Calu3 (cell line): ENCODE data around the gene GALNT12. TPM values are rescaled to one million over a fixed set of nuclear protein-coding genes. Genes with fewer than 3 reads are reported as not detected.

ENCODE experiments used
- BruUV-seq: library from RNA; stranded (reverse); fragments of 400-500 nt; replicated peaks from 2 replicates; lab custom pipeline; 2021; lab: Mats Ljungman, UMichigan
- CTCF ChIA-PET: fragments of 300-600 bp; sonication (Branson Sonifier 250); formaldehyde crosslinking; loops from one replicate; lab custom pipeline; 2022; ENCODE audit warnings: antibody characterized with exemption; lab: Charles Lee
- DNase-seq: peaks from one replicate; pipeline ENCODE4 v3.0.0; 2022
- H3K27ac Mint-ChIP-seq: one replicate; pipeline ENCODE4 v1.8.0; 2022; ENCODE audit warnings: mixed read lengths; ENCODE audit not compliant: unreplicated experiment
- H3K27me3 Mint-ChIP-seq: one replicate; pipeline ENCODE4 v1.8.0; 2022; ENCODE audit warnings: mixed read lengths; ENCODE audit not compliant: unreplicated experiment
- H3K36me3 Mint-ChIP-seq: one replicate; pipeline ENCODE4 v1.8.0; 2022; ENCODE audit warnings: mild to moderate bottlenecking, moderate library complexity, mixed read lengths; ENCODE audit not compliant: insufficient read depth, unreplicated experiment
- H3K4me1 Mint-ChIP-seq: one replicate; pipeline ENCODE4 v1.8.0; 2022; ENCODE audit warnings: mild to moderate bottlenecking, low read depth, mixed read lengths; ENCODE audit not compliant: unreplicated experiment
- H3K4me3 Mint-ChIP-seq: one replicate; pipeline ENCODE4 v1.8.0; 2022; ENCODE audit warnings: mild to moderate bottlenecking, low read depth, moderate library complexity, mixed read lengths; ENCODE audit not compliant: unreplicated experiment
- H3K9me3 Mint-ChIP-seq: one replicate; pipeline ENCODE4 v1.8.0; 2022; ENCODE audit warnings: low read depth, mixed read lengths; ENCODE audit not compliant: unreplicated experiment
- intact Hi-C: fragments of 100-400 bp; cut with micrococcal nuclease; formaldehyde crosslinking; loops from one replicate; pipeline ENCODE4 v1.10.0; 2022; ENCODE audit not compliant: unreplicated experiment
- total RNA-seq: library from RNA; stranded (reverse); gene quantifications from 2 replicates; pipeline ENCODE4 v1.2.3, GENCODE V29; 2022
- TF ChIP-seq, protein P1 (sequence below): fragments of 200-600 bp; IDR thresholded peaks from one replicate; pipeline ENCODE4 v1.8.0; 2022; ENCODE audit warnings: antibody characterized with exemption; ENCODE audit not compliant: unreplicated experiment

The GALNT12 gene
- total RNA-seq, 1 experiment from 2014 or later = 49.2 TPM

DNA sequence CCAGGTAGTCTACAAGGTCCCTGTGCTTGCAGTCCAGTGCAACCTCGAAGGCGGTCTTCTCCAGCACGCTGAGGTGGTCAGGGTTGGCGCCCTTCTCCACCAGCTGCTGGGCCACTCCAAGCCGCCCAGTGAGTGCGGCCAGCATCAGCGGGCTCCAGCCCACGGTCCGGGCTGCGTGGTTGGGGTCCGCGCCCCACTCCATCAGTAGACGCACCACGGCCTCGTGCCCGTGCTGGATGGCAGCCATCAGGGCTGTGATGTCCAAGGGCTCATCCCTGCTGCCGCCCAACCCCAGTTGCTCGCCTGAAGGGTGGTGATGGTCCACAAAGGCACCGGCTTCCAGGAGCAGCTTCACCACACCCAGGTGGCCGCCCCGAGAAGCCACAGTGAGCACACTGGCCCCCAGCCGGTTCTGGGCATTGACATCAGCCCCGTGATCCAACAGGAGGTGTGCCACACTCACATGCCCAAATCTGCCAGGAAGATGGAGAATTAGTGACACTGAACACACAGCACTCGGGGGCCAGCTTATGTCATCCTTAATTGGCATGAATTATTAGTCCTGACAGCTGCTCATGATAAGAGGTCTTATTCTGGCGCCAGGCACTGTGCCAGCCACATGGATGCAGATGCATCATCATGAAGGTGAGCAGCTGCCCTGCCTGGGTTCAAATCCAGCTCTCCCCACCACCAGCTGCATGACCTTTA, 17.2 kb upstream of the GALNT12 start:
- BruUV-seq = no TSS peak
- peaks cover 10% of the 10 kb centered on the region for H3K36me3 Mint-ChIP-seq

GRCh38 chr9:98790842-98791607, 16.4 kb upstream of the GALNT12 start:
- Mint-ChIP-seq H3K27me3 (no peaks in the 10 kb centered on the region), H3K4me3 (no peak overlapping the region), H3K36me3 (peaks cover 6% of the 10 kb centered on the region), H3K4me1 (peaks cover 47% of the 10 kb centered on the region), H3K27ac (peak overlapping the region; percentile 31), H3K9me3 (no peaks in the 10 kb centered on the region)
- TF ChIP-seq, protein P1, sequence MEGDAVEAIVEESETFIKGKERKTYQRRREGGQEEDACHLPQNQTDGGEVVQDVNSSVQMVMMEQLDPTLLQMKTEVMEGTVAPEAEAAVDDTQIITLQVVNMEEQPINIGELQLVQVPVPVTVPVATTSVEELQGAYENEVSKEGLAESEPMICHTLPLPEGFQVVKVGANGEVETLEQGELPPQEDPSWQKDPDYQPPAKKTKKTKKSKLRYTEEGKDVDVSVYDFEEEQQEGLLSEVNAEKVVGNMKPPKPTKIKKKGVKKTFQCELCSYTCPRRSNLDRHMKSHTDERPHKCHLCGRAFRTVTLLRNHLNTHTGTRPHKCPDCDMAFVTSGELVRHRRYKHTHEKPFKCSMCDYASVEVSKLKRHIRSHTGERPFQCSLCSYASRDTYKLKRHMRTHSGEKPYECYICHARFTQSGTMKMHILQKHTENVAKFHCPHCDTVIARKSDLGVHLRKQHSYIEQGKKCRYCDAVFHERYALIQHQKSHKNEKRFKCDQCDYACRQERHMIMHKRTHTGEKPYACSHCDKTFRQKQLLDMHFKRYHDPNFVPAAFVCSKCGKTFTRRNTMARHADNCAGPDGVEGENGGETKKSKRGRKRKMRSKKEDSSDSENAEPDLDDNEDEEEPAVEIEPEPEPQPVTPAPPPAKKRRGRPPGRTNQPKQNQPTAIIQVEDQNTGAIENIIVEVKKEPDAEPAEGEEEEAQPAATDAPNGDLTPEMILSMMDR = peak; percentile 91
- peak; percentile 86 for DNase-seq
- intact Hi-C loops = no loop called here
- no TSS peak for BruUV-seq
- CTCF ChIA-PET = interaction anchor here (0.6 kb wide), 1 partner anchor 10 kb away, joined by 3 read pairs; no protein-coding TSS in a partner anchor

More for the DNA sequence above, 17.2 kb upstream of the GALNT12 start:
- TF ChIP-seq, protein P1 = no peak
- Mint-ChIP-seq H3K27ac (no peak overlapping the region), H3K4me3 (no peak overlapping the region), H3K9me3 (no peaks in the 10 kb centered on the region), H3K27me3 (no peaks in the 10 kb centered on the region), H3K4me1 (peaks cover 42% of the 10 kb centered on the region)
- intact Hi-C loops = no loop called here
- CTCF ChIA-PET = no interaction called here
- DNase-seq = no peak

GRCh38 chr9:98791608-98792490, 15.6 kb upstream of the GALNT12 start:
- H3K36me3 Mint-ChIP-seq = peaks cover 13% of the 10 kb centered on the region
- H3K27me3 Mint-ChIP-seq = no peaks in the 10 kb centered on the region
- no peak for DNase-seq
- H3K4me3 Mint-ChIP-seq = no peak overlapping the region
- intact Hi-C loops = no loop called here
- TF ChIP-seq, protein P1 = no peak
- CTCF ChIA-PET = interaction anchor here (0.6 kb wide), 1 partner anchor 9 kb away, joined by 3 read pairs; no protein-coding TSS in a partner anchor
- H3K9me3 Mint-ChIP-seq = no peaks in the 10 kb centered on the region
- no TSS peak for BruUV-seq
- H3K27ac Mint-ChIP-seq = peak overlapping the region; percentile 31
- H3K4me1 Mint-ChIP-seq = peaks cover 48% of the 10 kb centered on the region

DNA sequence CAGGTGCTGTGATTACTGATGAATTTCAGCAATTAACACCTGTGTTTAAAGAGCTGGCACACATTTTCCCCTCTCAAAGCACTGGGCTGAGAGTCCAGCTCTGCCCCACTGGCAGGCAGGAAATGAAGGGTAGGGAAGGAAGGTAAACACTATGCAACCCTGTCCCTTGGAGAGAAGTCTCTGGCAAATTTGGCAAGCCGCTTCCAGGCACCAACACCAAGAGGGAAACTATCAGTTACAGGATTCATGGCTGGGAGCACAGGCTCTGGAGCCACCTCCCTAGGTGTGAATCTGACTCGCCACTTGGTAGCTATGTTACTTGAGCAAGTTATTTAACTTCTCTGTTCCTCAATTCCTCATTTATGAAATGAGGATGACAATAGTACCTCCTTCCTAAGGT, 14.4 kb upstream of the GALNT12 start:
- Mint-ChIP-seq H3K4me1 (peaks cover 41% of the 10 kb centered on the region), H3K36me3 (peaks cover 14% of the 10 kb centered on the region), H3K4me3 (no peak overlapping the region), H3K9me3 (no peaks in the 10 kb centered on the region), H3K27me3 (no peaks in the 10 kb centered on the region), H3K27ac (no peak overlapping the region)
- TF ChIP-seq, protein P1 = no peak
- no peak for DNase-seq
- TSS peak; percentile 28 for BruUV-seq
- CTCF ChIA-PET = no interaction called here
- intact Hi-C loops = no loop called here
